GM19468 (cell line): Measurements from ENCODE around the gene TRMT2A.

Experiments used
- ATAC-seq: cut with Tn5 transposase; IDR thresholded peaks from one replicate; pipeline ENCODE4 v1.9.1; 2021; ENCODE audit warnings: mild to moderate bottlenecking, moderate library complexity, moderate number of reproducible peaks; ENCODE audit not compliant: unreplicated experiment; ENCODE audit errors: extremely low read depth

The TRMT2A gene

DNA sequence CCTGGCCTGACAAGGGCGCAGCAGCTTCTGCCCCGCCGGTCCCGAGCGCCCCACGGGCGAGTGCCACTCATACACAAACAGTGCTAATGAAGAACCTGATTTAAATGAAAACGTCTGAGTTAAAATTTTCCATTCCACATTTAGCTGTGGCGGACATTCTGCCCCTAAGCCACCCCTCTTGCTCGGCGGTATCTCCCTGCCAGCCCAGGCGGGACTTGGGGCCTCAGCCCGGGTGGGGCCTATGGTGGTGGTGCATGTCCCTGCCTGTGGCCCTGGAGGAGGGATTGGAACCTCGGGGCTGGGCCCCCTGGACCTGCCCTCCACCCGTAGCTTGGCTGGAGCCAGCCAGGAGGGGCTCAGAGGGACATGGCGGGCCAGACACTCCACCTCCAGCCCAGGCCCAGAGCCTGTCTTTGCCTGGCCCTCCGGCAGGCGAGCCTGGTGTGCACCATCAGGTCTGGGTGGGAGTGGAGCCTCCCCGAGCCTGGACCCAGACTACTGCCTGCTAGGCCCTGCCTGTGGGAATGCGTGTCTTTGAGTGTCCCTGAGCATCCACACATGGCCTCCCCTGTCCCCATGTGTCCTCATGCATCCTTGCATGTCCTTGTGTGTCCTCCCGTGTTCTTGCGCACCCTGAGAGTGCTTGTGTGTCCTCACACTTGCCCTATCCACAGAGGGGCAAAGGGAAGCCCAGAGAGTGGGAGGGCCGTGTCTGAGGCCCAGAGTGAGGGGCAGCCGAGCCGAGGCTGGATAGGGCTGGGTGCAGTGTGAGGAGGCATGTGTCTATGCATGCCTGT lies 19.0 kb upstream of the TRMT2A start:
- no peak for ATAC-seq

DNA sequence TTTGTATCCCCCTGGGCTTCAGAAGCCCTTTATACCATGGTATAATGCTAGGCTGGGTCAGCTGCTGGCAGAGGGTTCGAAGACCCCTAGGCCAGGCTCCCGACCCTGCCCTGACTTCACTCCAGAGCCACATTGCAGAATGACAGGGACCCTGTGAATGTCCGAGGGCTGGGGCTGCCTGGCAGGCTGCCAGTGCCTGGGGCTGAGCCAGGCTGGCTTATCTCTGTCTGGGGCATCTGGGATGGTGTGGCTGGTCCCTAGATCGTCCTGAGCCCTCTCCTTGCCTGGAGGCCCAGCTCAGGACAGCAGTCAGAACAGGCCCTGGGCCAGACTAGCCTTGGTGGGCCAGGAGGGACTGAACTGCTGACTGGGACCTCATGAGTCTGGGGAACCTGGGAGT lies 18.2 kb upstream of the TRMT2A start:
- ATAC-seq: no peak

DNA sequence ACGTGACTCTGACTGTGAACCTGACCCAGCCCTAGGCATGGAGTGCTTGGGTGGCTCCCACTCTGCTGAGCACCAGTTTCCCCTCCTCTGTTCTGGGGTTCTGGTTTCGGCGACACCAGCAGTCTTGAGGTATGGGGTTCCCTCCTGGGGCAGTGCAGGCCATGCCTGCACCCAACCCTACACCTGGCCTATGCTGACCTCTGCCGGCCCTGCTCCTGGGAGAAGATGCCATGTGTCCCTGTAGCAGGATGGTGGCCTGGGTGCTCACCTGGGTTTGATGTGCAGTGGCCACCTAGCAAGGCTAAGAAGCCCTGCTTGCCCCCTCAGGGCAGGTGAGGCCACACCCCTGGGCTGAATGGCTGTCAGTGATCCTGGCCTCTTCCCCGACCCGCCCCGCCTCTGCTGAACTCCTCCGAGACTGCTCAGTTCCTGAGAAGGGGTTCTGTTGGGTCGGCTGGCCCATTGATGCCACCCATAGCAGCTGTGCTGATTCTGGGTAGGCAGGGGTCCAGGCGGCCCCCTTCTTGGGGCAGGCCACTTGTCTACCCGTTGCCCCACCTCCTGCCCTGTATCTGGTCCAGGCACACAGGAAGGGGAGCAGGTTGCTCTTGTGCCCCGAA lies 17.0 kb upstream of the TRMT2A start:
- ATAC-seq: no peak

GRCh38 chr22:20132686-20133246 lies 15.7 kb upstream of the TRMT2A start:
- ATAC-seq: no peak

DNA sequence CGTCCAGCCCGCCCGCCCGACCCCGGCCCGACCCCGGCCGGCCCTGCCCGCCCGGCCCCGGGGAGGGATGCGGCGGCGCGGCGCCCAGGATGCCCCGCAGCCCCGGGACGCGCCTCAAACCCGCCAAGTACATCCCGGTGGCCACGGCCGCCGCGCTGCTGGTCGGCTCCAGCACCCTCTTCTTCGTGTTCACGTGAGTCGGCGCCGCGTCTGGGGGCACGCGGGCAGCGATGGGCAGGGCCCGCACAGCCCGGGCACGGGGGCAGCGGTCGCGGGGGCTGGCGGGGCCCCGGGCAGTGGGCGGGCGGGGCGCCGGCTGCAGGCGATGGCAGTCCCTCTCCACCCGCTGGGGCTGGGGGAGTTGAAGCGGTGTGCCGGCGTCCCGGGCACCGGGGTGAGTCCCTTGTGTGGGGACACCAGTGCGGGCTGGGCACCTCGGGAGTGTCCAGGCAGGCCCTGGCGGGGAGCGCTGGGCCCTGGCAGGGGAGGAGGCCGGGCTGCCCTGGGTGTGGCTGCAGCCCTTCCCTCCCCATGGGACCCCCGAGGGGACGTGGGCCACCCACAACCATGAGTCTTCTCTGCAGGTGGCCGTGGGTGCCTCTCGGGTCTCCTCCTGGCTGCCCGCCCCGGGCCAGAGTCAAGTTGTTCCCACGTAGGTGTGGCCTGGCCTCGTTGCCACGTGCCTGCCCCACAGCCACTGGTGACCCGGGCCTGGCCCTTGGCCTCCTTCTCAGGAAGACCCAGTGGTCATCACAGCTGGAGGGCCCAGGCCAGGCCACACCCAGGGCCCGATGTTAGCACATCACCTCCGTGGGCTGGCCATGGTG lies 15.0 kb upstream of the TRMT2A start:
- ATAC-seq: no peak

DNA sequence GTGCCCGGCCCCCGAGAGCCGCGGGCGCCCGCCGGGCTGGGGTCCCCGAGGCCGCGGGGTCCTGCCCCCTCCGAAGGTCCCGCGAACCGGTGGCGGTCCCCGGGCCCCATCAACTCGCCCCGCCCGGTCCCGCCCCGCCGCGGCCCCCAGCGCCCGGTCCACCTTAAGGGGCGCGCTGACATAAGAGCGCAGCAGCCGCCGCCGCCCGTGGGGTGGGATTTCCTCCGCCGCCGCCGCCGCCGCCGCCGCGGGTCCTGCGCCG lies 14.5 kb upstream of the TRMT2A start, which contains the start of gene ZDHHC8:
Gene ZDHHC8, plus strand, starts transcription at position 208 of the 262 bp plus-strand sequence. CDS start 144 bp downstream, outside the sequence.
- ATAC-seq: no peak

- no peak for ATAC-seq
Measured at GRCh38 chr22:20130731-20131596, 13.9 kb upstream of the TRMT2A start.

DNA sequence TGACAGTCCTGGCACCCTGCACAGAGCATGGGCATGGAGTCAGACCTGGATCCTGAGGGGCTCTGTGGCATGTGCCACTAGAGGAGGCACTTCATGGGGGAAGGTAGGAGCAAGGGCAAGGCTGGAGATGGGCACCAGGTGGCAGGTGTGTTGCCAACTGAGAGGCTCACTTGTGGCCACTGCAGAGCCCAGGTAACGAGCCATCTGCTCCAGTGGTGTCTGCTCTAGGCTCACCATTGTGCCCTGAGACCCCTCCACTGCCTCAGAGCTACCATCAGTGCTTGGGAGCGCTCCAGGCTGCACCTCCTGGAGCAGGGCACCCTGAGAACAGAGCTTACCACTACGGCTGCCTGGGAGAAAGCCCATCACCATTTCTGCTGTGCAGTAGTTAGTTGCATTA lies 13.3 kb upstream of the TRMT2A start:
- ATAC-seq: no peak

GRCh38 chr22:20129747-20130014 lies 12.7 kb upstream of the TRMT2A start:
- no peak for ATAC-seq

GRCh38 chr22:20128902-20129746 lies 12.1 kb upstream of the TRMT2A start:
- no peak for ATAC-seq

DNA sequence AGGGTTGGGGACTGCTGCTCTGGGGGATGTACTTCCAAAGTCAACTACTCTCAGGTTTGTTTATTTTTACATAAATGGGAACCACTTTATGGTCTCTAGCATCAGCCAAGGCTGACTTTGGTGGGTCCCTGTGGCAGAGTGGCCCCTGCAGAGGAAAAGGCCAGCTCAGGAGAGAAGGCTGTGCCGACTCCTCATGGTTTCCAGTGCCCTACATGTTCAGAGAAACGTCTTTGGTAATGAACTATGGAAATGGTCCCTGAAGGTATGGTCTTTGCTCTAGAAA lies 11.5 kb upstream of the TRMT2A start:
- no peak for ATAC-seq

DNA sequence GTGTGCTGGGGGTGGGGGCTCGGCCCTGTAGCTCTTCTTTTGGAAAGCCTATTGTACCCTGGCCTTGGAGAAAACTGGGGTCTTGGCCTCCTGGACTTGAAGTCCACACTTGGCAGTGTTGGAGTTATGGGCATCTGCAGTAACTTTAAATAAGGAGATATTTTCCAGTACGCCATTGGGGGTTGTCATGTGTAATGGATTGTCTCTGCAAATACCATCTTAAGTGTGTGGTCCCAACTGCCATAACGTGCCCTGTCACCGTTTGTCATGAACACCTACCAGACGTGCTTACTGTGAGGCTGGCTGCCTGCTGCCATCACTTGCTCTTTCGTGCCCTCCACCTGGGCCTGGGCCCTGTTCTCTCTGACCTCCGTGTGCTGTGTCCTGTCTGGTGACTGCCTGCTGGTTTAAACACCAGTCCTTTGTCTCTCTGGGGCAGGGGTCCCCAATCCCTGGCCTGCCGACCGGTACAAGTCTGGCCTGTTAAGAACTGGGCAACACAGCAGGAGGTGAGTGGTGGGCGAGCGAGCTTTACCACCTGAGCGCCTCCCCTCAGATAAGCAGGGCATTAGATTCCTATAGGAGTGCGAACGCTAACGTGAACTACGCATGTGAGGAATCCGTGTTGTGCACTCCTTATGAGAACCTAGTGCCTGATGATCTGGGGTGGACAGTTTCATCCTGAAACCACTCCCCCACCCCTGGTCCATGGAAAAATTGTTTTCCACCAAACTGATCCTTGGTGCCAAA lies 11.0 kb upstream of the TRMT2A start:
- ATAC-seq: no peak

- no peak for ATAC-seq
Measured at GRCh38 chr22:20127318-20127868, 10.4 kb upstream of the TRMT2A start.

DNA sequence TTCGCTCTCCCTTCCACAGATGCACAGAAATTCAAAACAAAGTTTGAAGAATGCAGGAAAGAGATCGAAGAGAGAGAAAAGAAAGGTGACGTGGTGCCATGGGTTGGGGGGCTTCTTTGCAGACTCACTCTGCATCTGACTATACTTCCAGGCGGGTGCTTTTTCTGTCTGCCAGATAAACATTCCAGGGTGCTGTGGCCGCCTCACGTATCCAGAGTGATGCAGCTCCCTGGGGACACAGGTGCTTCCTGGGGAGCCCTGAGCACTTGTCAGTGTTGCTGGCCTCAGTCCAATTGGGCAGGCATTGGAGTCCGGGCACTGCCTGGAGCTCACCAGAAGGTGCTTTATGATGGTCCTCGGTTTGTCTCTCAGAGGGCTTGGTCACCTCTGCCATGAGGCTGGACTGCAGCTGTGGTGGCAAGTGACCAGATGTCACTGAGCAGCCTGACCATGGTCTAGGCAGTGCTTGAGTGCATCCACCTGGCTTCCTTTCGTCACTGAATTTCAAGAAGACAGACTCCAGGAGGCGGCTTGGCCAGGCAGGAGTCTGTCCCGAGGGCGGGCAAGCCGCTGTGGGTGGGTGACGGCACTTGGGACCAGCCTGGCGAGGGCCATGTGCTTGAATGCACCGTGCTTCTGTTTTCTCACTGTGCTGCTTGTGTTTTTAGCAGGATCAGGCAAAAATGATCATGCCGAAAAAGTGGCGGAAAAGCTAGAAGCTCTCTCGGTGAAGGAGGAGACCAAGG lies 9.4 kb upstream of the TRMT2A start:
- ATAC-seq: no peak

DNA sequence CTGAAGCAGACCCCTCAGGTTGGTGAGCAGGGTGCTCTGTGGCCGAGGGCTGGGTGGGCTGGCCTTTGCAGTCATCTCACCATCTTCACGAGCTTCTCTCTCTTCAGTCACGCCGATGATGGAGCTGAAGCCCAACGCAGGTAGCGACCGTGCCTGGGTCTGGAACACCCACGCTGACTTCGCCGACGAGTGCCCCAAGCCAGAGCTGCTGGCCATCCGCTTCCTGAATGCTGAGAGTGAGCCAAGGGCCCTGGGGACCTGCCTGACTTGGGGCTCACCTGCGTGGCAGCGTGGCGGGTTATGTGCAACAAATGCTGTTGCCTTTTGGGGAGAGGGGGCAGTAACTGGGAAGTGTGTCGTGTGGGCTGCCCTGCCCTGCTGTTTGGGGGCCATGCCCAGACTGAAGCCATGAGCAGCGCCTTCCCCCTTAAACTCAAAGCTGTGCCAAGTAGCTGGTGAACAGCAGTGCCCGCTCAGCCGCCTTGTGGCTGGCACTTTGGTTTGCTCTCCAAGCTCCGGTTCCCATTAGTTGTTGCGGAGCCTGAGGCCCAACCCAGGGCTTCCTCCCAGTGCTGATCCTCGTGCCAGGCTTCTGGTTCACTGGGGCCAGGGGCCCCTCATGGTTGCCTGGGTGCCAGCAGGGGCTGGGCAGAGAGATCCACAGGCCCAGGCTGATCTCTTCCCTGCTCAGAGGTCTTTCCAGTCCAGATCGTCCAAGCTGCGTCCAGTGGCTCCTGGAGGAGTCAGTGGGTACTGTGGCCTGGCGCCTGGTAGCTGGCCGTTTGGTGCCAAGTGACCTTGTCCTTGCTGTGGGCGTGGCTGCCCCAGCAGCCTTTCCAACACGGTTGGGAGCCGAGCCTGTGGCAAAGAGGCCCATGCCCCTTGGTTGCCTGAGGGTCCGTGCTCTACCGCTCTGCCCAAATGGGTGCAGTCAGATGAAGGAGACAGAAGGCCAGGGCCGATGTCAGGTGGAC lies 8.5 kb upstream of the TRMT2A start:
- ATAC-seq: no peak

GRCh38 chr22:20124083-20124787 lies 7.2 kb upstream of the TRMT2A start:
- ATAC-seq: no peak
